ENCODE results near the gene CTSG. TPM values are rescaled to one million over a fixed set of nuclear protein-coding genes. Genes with fewer than 3 reads are reported as not detected.
"Not testable (repeated sequence)": the region's sequence is repeated elsewhere in the genome, so short reads cannot be mapped to it uniquely, and the experiment has no call there.

The CTSG gene
- total and polyA plus RNA-seq, 2 of the 4 experiments (the other 2 are of a cell fraction) = not detected

DNA sequence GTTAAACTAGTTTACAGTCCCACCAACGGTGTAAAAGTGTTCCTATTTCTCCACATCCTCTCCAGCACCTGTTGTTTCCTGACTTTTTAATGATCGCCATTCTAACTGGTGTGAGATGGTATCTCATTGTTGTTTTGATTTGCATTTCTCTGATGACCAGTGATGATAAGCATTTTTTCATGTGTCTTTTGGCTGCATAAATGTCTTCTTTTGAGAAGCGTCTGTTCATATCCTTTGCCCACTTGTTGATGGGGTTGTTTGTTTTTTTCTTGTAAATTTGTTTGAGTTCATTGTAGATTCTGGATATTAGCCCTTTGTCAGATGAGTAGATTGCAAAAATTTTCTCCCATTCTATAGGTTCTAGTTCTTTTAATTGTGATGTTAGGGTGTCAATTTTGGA, 8.4 kb upstream of the CTSG start:
- H3K9me1 ChIP-seq (ENCODE audit: insufficient read depth, low read length); H4K5ac ChIP-seq (ENCODE audit: low read depth, low read length); H3K36me3 ChIP-seq (ENCODE audit: control insufficient read depth, insufficient read depth, low read length); H3K9ac ChIP-seq (ENCODE audit: low read depth, low read length); H3K23ac ChIP-seq (ENCODE audit: low read depth, low read length); H3K18ac ChIP-seq (ENCODE audit: low read depth, low read length); in situ Hi-C loops (cut with MboI; ENCODE audit: low sequenced_read_pairs); H3K9me3 ChIP-seq (ENCODE audit: control insufficient read depth, insufficient read depth, low read length); H2AK9ac ChIP-seq (replicated peaks; ENCODE audit: low read depth, low read length, poor library complexity); intact Hi-C loops (cut with micrococcal nuclease); H2BK120ac ChIP-seq (ENCODE audit: low read depth, low read length); H4K8ac ChIP-seq (ENCODE audit: low read depth in 2 of 2, low read length in 2 of 2); H2AK5ac ChIP-seq (ENCODE audit: low read depth, low read length); H3K79me1 ChIP-seq (ENCODE audit: low read depth in 1 of 2, low read length in 2 of 2); H2BK5ac ChIP-seq (ENCODE audit: low read depth, low read length, poor library complexity, severe bottlenecking); CTCF ChIA-PET; dilution Hi-C loops (cut with HindIII; ENCODE audit: low sequenced_read_pairs, unreplicated experiment); H3K27me3 ChIP-seq (ENCODE audit: control insufficient read depth, insufficient read depth, low read length); DNase-seq; BruUV-seq (replicated peaks); H4K20me1 ChIP-seq (ENCODE audit: insufficient read depth, low read length); POLR2A ChIA-PET (ENCODE audit: unreplicated experiment); H4K91ac ChIP-seq (ENCODE audit: insufficient read depth, low read depth, low read length); H3K56ac ChIP-seq (ENCODE audit: extremely low read depth, insufficient read depth, low read length); H3K4me2 ChIP-seq (ENCODE audit: low read depth, low read length); ATAC-seq (ENCODE audit: low read depth); H2BK15ac ChIP-seq (ENCODE audit: low read depth, low read length); H2AFZ ChIP-seq (replicated peaks; ENCODE audit: low read length, poor library complexity); H3K14ac ChIP-seq (replicated peaks; ENCODE audit: low read depth, low read length); H3K4me3 ChIP-seq (ENCODE audit: insufficient read depth, low read depth, low read length); H3K4me1 ChIP-seq (ENCODE audit: control insufficient read depth, insufficient read depth, low read length); H3K4ac ChIP-seq (ENCODE audit: low read depth, low read length); H3K27ac ChIP-seq (ENCODE audit: insufficient read depth, low read length); H2BK20ac ChIP-seq (ENCODE audit: low read depth, low read length): not testable (repeated sequence)
- no CpG with 5 or more reads among the region's 3 CpGs for WGBS, 2 experiments (ENCODE audit: extremely low coverage in 2 of 2, insufficient read length in 1 of 2)

All from IMR-90 (cell line).